Measurements from ENCODE around the gene ITGAE.

DNA sequence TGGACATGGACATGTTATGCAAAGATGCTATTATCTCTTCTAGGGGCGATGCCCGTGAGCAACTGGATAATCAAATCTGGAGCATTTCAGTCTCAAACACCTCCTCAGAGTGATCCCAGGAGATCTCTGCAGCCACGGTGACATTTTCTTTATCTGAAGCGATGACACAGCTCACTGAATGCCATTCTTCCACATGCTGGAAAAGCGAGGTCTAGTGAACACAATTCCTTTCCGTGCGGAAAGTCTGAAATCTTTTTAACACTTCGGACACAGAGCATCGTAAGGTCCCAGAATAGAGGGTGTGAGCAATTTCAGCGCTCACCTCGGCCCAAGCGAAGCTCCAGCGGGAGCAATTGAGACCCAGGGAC is 77.8 kb downstream of the ITGAE start:
- no peak for TF ChIP-seq GATAD2B (conservative IDR thresholded peaks at IDR 0.05; ENCODE audit: low read depth)
- no peak for TF ChIP-seq TCF12 (IDR thresholded peaks at IDR 0.05; ENCODE audit: low read depth, low read length)

Measured in GM12878 (cell line).